H1 (cell line): ENCODE measurements around the gene UBAP1. TPM values are rescaled to one million over a fixed set of nuclear protein-coding genes. Genes with fewer than 3 reads are reported as not detected.

Source experiments
- BACH1 ChIP-seq: IDR thresholded peaks from 2 replicates; pipeline ENCODE4 v1.6.1; 2012; ENCODE audit warnings: low read length, improper control_type of control experiment
- polyA plus RNA-seq, 7 experiments: library from polyadenylated mRNA; depleted of rRNA in 3 of 7; stranded (reverse) in 5 of 7; unstranded in 2 of 7; fragments of >200 nt in 5 of 7; fragments of 200-250 nt in 2 of 7; gene quantifications; 1 replicate in 5 of 7; 2 replicates in 1 of 7; 4 replicates in 1 of 7; pipeline versions ENCODE4 v1.2.1 to v1.2.3, GENCODE V29; 2011 to 2013; ENCODE audit warnings: missing spikeins in 2 of 7, mixed read lengths in 2 of 7
- total RNA-seq: library from RNA; stranded (reverse); fragmentation: NEBNext Ultra II Directional; extraction: Animal tissue kit (Norgen Biotek cat#: 25700); gene quantifications from 2 replicates; pipeline ENCODE4 v1.2.1, GENCODE V29; 2021

Gene UBAP1
- total and polyA plus RNA-seq, 2 of the 8 experiments (the other 6 are each of a cell fraction or from before 2014, with no cell fraction given) = 31.3 to 31.4 TPM

- no peak for TF ChIP-seq BACH1
- TF ChIP-seq, all 59 proteins: peak for 0
These were observed 15.4 kb upstream of the UBAP1 start (continued) for GRCh38 chr9:34163434-34163833.
